Measurements from ENCODE around the gene PHACTR4.

Gene PHACTR4

DNA sequence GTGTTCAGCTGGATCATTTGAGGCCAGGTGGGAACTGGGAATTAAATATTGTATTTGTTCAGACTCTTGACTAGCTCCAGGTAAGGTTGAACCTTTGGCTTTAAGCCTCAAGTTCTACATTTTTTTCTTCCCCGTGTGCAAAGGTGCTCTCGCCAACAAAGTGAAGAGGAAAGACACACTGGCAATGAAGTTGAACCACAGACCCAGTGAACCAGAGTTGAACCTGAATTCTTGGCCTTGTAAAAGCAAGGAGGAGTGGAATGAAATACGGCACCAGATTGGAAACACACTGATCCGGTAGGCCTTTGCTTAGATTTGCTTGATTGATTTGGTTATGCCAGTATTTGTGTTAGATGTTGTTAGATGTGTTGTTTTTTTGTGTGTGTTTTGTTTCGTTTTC, 110.8 kb downstream of the PHACTR4 start:
- Histone ChIP-seq H3K27ac (ENCODE audit: low read depth, low read length) (no peak overlapping the region), H3K4ac (ENCODE audit: low read depth, low read length) (no peak overlapping the region), H3K18ac (ENCODE audit: low read length) (no peak overlapping the region), H3K27me3 (ENCODE audit: insufficient read depth, low read length) (no peaks in the 10 kb centered on the region), H2BK5ac (ENCODE audit: low read depth, low read length, poor library complexity) (no peak overlapping the region), H3K4me2 (ENCODE audit: low read length) (no peak overlapping the region), H3K4me3 (ENCODE audit: low read depth, low read length) (no peak overlapping the region), H2AK5ac (ENCODE audit: low read length) (no peak overlapping the region), H4K12ac (ENCODE audit: low read depth, low read length) (no peak overlapping the region), H2BK12ac (ENCODE audit: low read length) (no peak overlapping the region), H3K9me3 (ENCODE audit: insufficient read depth, low read depth, low read length) (peaks cover 1% of the 10 kb centered on the region), H2AFZ (ENCODE audit: insufficient read depth, low read length, poor library complexity) (no peak overlapping the region), H3K14ac (ENCODE audit: low read length) (no peak overlapping the region), H3K79me1 (ENCODE audit: low read length) (no peaks in the 10 kb centered on the region), H3K4me1 (ENCODE audit: control insufficient read depth in 1 of 2, insufficient read depth in 2 of 2, low read length in 2 of 2) (no peaks in the 10 kb centered on the region), H3K23ac (ENCODE audit: low read length) (no peak overlapping the region), H3K79me2 (ENCODE audit: control insufficient read depth, insufficient read depth, low read length, poor library complexity) (no peaks in the 10 kb centered on the region), H3K9ac (ENCODE audit: low read length) (no peak overlapping the region), H2BK120ac (ENCODE audit: insufficient read depth, low read length, poor library complexity) (no peak overlapping the region), H3K36me3 (ENCODE audit: control insufficient read depth in 1 of 2, insufficient read depth in 2 of 2, low read length in 2 of 2) (peaks cover 34 to 40% of the 10 kb centered on the region in 2 experiments), H4K8ac (ENCODE audit: low read depth, low read length) (no peak overlapping the region), H4K91ac (ENCODE audit: low read depth, low read length) (no peak overlapping the region)
- WGBS (ENCODE audit: extremely low coverage, insufficient coverage, insufficient read length) = no CpG with 5 or more reads among the region's 5 CpGs
- no peak for DNase-seq

DNA sequence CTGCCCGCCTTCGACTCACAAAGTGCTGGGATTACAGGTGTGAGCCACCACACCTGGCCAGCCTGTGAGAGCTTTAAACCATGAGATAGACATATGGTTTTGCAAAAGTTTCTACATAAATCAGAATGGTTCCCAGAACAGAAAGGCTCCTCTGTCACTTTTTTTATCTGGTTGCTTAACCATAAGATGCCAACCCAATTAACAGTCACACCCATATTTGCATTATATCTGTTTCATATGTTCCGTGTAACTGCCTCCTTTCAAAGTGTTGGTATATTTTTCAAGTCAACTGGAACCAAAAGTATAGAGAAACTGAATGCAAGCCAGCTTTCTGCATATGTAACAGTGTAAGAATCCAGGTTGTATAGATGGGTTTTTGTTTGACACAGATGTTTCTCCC, 112.6 kb downstream of the PHACTR4 start:
- H3K23ac ChIP-seq (ENCODE audit: low read length) = no peak overlapping the region
- H3K4ac ChIP-seq (ENCODE audit: low read depth, low read length) = no peak overlapping the region
- peaks cover 36 to 38% of the 10 kb centered on the region in 2 experiments for H3K36me3 ChIP-seq (ENCODE audit: control insufficient read depth in 1 of 2, insufficient read depth in 2 of 2, low read length in 2 of 2)
- H2AK5ac ChIP-seq (ENCODE audit: low read length) = no peak overlapping the region
- DNase-seq = no peak
- no peak overlapping the region for H2BK120ac ChIP-seq (ENCODE audit: insufficient read depth, low read length, poor library complexity)
- H3K9me3 ChIP-seq (ENCODE audit: insufficient read depth, low read depth, low read length) = peaks cover 1% of the 10 kb centered on the region
- H3K27ac ChIP-seq (ENCODE audit: low read depth, low read length) = no peak overlapping the region
- H3K4me2 ChIP-seq (ENCODE audit: low read length) = no peak overlapping the region
- H2AFZ ChIP-seq (ENCODE audit: insufficient read depth, low read length, poor library complexity) = no peak overlapping the region
- H4K91ac ChIP-seq (ENCODE audit: low read depth, low read length) = no peak overlapping the region
- H3K79me1 ChIP-seq (ENCODE audit: low read length) = no peaks in the 10 kb centered on the region
- H4K12ac ChIP-seq (ENCODE audit: low read depth, low read length) = no peak overlapping the region
- H3K9ac ChIP-seq (ENCODE audit: low read length) = no peak overlapping the region
- H3K27me3 ChIP-seq (ENCODE audit: insufficient read depth, low read length) = no peaks in the 10 kb centered on the region
- H3K14ac ChIP-seq (ENCODE audit: low read length) = no peak overlapping the region
- H3K4me3 ChIP-seq (ENCODE audit: low read depth, low read length) = no peak overlapping the region
- no peak overlapping the region for H3K18ac ChIP-seq (ENCODE audit: low read length)
- H4K8ac ChIP-seq (ENCODE audit: low read depth, low read length) = no peak overlapping the region
- no peak overlapping the region for H2BK5ac ChIP-seq (ENCODE audit: low read depth, low read length, poor library complexity)
- H3K4me1 ChIP-seq (ENCODE audit: control insufficient read depth in 1 of 2, insufficient read depth in 2 of 2, low read length in 2 of 2) = no peaks in the 10 kb centered on the region
- WGBS (ENCODE audit: extremely low coverage, insufficient coverage, insufficient read length) = no CpG with 5 or more reads among the region's 3 CpGs
- H2BK12ac ChIP-seq (ENCODE audit: low read length) = no peak overlapping the region
- no peaks in the 10 kb centered on the region for H3K79me2 ChIP-seq (ENCODE audit: control insufficient read depth, insufficient read depth, low read length, poor library complexity)

DNA sequence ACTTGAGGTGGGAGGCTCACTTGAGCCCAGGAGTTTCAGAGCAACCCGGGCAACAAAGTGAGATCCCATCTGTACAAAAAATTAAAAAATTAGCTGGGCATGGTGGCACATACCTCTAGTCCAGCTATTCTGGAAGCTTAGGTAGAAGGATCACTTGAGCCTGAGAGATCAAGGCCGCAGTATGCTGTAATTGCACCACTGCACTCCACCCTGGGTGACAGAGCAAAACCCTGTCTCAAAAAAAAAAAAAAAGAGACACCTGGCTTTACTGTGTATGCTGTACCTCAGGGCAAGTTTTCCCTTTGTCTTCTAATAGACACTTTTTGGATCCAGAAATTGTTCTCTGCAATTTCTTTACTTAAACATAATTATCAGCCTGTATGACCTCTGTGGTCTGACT, 113.2 kb downstream of the PHACTR4 start:
- Histone ChIP-seq H3K4ac (ENCODE audit: low read depth, low read length) (no peak overlapping the region), H2BK5ac (ENCODE audit: low read depth, low read length, poor library complexity) (no peak overlapping the region), H3K79me1 (ENCODE audit: low read length) (no peaks in the 10 kb centered on the region), H3K27ac (ENCODE audit: low read depth, low read length) (no peak overlapping the region), H3K4me2 (ENCODE audit: low read length) (no peak overlapping the region), H3K4me3 (ENCODE audit: low read depth, low read length) (no peak overlapping the region), H4K12ac (ENCODE audit: low read depth, low read length) (no peak overlapping the region), H2BK120ac (ENCODE audit: insufficient read depth, low read length, poor library complexity) (no peak overlapping the region), H3K23ac (ENCODE audit: low read length) (no peak overlapping the region), H3K9me3 (ENCODE audit: insufficient read depth, low read depth, low read length) (no peaks in the 10 kb centered on the region), H2AK5ac (ENCODE audit: low read length) (no peak overlapping the region), H2AFZ (ENCODE audit: insufficient read depth, low read length, poor library complexity) (no peak overlapping the region), H4K8ac (ENCODE audit: low read depth, low read length) (no peak overlapping the region), H4K91ac (ENCODE audit: low read depth, low read length) (no peak overlapping the region), H3K79me2 (ENCODE audit: control insufficient read depth, insufficient read depth, low read length, poor library complexity) (no peaks in the 10 kb centered on the region), H3K27me3 (ENCODE audit: insufficient read depth, low read length) (no peaks in the 10 kb centered on the region), H3K14ac (ENCODE audit: low read length) (no peak overlapping the region), H3K9ac (ENCODE audit: low read length) (no peak overlapping the region), H3K36me3 (ENCODE audit: control insufficient read depth in 1 of 2, insufficient read depth in 2 of 2, low read length in 2 of 2) (peaks cover 36 to 37% of the 10 kb centered on the region in 2 experiments), H3K4me1 (ENCODE audit: control insufficient read depth in 1 of 2, insufficient read depth in 2 of 2, low read length in 2 of 2) (no peaks in the 10 kb centered on the region), H2BK12ac (ENCODE audit: low read length) (no peak overlapping the region), H3K18ac (ENCODE audit: low read length) (no peak overlapping the region)
- no peak for DNase-seq
- WGBS (ENCODE audit: extremely low coverage, insufficient coverage, insufficient read length) = no CpG with 5 or more reads among the region's 2 CpGs

DNA sequence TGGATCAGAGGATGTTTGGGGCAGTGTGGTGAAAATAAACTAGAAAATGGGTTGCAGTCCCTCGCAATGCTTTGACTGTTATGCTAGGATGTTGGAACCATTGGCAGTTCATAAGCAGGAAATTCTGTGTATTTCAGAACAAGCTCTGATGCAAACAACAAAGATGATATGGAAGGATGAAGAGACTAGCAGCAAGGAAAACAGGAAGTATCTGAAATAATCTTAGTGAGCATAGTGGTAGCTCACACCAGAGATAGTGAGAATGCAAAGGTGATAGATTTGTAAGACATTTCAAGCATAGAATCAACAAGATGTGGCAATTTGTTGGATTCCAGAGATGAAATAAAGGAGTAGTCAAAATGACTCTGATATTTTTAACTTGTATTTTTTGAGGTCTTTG, 125.2 kb downstream of the PHACTR4 start:
- Histone ChIP-seq H2BK120ac (ENCODE audit: insufficient read depth, low read length, poor library complexity) (no peak overlapping the region), H3K4me1 (ENCODE audit: control insufficient read depth in 1 of 2, insufficient read depth in 2 of 2, low read length in 2 of 2) (no peaks in the 10 kb centered on the region), H3K4ac (ENCODE audit: low read depth, low read length) (no peak overlapping the region), H2AK5ac (ENCODE audit: low read length) (no peak overlapping the region), H2BK12ac (ENCODE audit: low read length) (no peak overlapping the region), H2BK5ac (ENCODE audit: low read depth, low read length, poor library complexity) (no peak overlapping the region), H3K36me3 (ENCODE audit: control insufficient read depth in 1 of 2, insufficient read depth in 2 of 2, low read length in 2 of 2) (peaks cover 29 to 34% of the 10 kb centered on the region in 2 experiments), H3K9ac (ENCODE audit: low read length) (no peak overlapping the region), H3K4me2 (ENCODE audit: low read length) (no peak overlapping the region), H3K79me1 (ENCODE audit: low read length) (no peaks in the 10 kb centered on the region), H3K27me3 (ENCODE audit: insufficient read depth, low read length) (no peaks in the 10 kb centered on the region), H2AFZ (ENCODE audit: insufficient read depth, low read length, poor library complexity) (no peak overlapping the region), H3K27ac (ENCODE audit: low read depth, low read length) (no peak overlapping the region), H3K9me3 (ENCODE audit: insufficient read depth, low read depth, low read length) (no peaks in the 10 kb centered on the region), H4K12ac (ENCODE audit: low read depth, low read length) (no peak overlapping the region), H3K79me2 (ENCODE audit: control insufficient read depth, insufficient read depth, low read length, poor library complexity) (no peaks in the 10 kb centered on the region), H3K18ac (ENCODE audit: low read length) (no peak overlapping the region), H4K8ac (ENCODE audit: low read depth, low read length) (no peak overlapping the region), H4K91ac (ENCODE audit: low read depth, low read length) (no peak overlapping the region), H3K14ac (ENCODE audit: low read length) (no peak overlapping the region), H3K23ac (ENCODE audit: low read length) (no peak overlapping the region), H3K4me3 (ENCODE audit: low read depth, low read length) (no peak overlapping the region)
- WGBS (ENCODE audit: extremely low coverage, insufficient coverage, insufficient read length) = no CpG with 5 or more reads among the region's 1 CpG
- DNase-seq = no peak
